ENCODE data around the gene C7orf57.
A peak's percentile ranks its signal among the peaks of the same experiment; 100 is the strongest.

The C7orf57 gene

DNA sequence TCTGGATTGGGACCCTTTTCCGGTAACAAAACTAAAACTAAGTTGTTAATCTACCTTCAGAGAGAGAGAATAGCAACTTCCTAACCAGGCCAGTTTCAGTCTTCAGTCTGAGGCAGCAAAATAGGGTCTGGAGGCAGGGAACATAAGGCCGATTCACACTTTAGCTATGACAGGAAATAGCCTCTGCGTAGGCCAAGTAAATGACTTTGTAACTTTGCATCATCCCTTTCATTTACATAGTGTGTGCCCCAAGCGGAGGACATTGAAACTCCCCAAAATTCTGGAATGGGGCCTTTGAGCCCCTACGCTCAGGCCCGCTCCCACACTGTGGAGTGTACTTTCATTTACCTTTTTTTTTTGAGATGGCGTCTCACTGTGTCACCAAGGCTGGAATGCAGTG, 52.0 kb downstream of the C7orf57 start:
- DNase-seq = no peak

DNA sequence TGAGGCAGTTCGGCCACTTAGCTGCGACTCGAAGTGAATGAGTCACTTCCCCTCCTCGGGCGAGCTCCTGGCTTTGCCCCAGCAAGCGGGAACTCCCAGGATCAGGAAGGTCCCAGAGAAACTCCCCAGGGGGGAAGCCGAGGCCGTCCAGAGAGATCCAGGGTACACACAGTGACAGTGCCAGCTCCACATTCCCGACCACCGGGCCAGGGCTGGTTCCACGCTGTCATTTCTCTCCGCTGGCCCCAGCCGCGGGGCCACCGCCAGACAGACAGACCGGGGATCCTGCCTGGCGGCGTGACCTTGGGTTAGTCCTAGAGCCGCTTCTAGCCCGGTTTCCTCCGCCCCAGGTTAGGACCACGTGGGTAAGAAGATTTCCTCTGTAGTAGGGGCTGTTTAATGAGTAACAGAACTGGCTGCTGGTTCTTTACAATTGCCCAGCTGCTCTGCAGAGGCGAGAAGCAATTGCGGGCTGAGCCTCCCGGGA, 53.3 kb downstream of the C7orf57 start:
- peak in 1 of 2 experiments; percentile 89 for DNase-seq

DNA sequence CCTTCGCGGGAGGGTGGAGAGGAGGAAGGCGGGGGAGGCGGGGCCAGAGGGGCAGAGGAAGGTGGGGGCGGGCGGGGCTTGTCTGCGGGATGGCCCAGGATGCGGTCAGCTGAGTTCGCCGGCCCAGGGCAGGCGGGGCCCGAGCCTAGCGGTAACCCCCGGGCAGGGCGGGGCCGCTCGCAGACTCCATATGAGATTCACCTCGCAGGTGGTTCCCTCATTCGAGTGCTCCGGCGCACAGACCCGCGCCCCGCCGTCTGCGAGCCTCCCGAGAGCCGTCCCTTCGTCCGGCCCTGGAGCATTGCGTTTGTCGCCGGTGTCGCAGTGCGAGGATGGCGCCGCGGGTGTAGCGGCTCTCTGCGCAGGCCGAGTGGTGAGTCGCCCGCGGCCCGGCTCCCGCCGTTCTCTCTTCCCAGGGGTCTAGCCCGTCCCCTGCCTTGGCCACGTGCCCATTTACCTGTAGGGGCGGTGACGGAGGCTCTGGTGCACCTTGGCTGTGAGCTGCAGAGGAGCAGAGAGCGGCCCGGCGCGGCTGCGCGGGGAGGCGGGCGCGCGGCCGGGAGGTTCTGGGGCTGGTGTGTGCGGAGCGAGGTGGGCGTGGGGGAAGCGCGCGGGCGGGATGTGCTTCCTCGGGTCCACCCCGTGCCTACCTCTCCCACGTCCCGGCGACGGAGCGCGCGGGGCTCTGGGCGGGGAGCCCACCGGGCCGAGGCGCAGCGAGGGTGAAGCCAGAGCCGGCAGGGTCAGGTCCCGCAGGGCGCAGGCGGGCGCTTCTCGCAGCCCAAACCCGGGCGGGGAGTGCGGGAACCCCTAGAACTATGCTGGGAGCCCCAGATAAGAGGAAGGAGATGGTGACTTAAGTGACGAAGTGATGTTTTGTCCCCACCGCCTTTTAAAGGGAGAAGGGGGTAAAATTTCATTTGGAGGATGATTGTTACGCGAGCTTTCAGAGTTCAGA, 54.0 kb downstream of the C7orf57 start, which contains the start of gene UPP1:
UPP1 (plus strand) TSS at position 220 of the 958 bp plus-strand sequence. CDS start 5,519 bp downstream, outside the sequence.
- peak in 1 of 2 experiments; percentile 92 for DNase-seq

DNA sequence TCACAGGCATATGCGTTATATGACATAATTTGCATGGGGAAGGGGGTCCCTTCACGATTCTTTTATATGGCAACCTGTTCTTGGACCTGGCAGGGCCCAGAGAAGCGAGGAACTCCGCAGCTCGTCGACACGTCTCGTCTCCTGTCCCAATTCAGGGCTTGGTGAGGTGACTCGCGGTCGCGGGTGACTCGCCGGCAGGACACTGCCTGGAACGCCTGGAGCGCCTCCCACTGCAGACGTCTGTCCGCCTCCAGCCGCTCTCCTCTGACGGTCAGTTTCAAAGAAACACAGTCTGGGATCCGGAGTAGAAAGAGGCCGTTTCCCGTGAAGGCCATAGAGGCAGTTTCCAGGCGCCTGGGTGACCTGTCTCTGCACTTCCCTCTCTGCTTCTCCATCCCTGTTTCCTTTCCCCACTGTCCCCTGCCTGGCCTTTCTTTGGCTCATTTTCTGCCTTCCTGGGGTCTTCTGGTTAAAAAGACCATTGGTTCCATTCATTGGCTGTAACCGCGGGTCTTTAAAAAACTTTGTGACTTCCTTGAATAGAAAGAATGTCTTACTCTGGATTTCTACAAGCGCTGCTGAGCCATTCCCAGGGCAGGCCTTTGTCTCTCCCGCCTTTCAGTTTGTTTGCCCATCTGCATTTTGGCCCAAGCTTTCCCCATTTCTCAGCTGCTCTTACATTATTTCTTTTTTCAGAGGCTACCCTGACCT, 54.9 kb downstream of the C7orf57 start:
- no peak for DNase-seq

DNA sequence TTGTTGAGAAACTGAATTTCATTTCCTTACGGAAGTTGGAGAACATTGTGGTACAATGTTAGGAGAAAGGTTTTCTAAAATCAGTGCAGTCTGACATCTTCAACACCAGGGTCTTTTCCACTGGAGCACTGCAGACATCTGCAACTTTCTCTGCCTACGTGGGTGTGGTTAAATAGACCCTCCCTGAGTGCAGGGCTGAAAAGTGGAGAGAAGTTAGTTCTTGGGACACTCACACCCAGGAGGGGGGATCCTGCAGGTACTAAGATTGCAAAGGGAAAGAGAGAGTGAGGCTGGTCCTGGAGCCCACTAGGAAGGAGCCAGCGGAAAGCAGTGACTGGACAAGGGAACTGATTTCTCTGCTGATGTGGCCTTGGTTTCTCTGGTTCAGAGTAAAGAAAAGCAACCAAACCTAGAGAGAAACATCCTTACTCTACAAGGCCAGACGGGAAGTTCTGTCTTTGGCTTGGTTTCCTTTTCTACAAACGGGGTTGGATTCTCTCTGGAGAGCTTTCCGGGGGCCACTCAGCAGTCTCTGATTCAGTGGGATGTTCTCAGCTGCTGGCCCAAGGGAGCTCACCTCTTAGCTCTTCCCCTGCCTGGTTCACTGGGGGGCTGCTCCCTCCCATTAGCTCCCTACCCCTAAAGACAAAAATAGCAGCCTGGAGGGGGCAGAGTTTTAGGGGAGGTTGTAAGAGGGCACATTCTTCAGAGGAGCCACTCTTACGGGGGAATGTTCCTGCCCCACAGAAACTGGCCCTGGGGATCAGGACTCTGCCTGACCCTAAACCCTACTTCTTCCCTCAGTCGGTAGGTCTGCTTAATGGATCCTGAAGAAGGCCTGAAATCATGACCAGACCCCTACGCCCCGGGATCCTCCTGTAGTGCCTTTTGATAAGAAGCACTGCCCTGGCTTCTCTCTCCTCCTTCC, 56.4 kb downstream of the C7orf57 start:
- peak in 1 of 2 experiments; percentile 15 for DNase-seq

DNA sequence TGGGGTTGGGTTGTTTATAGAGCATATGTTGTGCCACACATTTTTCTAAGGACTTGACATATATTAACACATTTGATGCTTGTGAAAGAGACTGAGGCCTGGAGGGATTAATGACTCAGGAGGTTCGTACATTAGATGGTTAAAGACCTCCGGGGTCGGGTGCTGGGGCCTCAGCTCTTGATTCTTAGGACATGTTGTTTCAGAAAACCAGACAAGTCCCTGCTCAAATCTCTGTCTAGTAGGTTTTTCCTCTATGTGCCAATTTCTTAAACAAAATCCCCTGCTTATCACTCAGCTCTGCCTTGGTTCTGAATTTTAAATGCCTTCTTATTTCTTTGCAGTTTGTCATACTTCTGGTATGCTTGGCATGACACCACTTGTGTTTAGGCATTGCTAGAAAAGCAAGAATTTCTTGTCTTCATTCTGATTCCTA, 59.5 kb downstream of the C7orf57 start:
- DNase-seq = peak in 1 of 2 experiments; percentile 11

DNA sequence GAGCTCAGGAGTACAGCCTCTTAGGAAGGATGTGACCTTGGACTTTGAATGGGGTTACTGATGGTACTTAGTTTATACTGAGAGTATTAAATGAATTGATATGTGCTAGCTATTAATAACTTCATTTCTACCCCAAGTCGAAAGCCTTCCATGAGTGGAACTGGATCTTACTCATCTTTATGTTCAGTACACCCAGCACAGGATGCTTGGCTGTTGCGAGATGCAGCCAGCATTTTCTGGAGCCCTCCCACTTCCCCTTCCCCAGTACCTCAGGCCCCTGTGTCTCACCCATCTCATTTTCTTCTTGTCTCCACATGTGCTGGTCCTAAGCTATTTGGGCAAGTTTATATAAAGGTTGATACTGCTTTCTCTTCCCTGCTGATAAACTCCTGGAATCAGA, 60.9 kb downstream of the C7orf57 start:
- no peak for DNase-seq

DNA sequence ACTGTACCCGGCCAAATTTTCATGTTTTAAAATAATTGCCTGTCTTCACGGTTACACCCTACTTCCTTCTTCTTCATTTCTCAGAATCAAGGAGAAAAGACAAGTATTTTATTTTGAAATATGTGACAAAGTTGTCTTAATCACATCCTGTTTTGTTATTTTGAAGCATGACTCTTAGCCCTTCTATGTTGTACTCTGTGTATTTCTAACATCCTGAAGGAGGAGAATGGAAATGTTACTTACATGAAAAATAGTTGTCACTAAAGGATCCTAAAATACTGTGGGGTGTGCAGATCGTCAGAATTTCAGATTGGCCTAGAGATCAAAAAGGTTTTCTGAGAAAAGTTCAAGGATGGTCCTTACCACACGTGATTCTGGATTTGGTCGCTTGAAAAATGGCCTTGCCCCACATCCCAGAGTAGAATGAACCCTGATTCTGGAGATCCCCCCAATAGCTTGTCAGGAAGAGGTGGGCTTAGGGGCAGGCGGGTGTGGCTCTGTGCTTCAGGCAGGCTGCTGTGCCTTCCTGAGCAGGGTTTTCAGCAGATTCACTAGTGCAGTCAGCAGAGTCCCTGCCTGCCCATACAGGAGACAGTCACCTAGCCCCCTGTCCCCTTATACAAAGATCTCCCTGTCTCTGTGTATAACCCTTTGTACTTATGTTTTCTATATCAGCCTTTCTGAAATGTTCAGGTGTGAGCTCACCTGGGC, 62.3 kb downstream of the C7orf57 start:
- no peak for DNase-seq

DNA sequence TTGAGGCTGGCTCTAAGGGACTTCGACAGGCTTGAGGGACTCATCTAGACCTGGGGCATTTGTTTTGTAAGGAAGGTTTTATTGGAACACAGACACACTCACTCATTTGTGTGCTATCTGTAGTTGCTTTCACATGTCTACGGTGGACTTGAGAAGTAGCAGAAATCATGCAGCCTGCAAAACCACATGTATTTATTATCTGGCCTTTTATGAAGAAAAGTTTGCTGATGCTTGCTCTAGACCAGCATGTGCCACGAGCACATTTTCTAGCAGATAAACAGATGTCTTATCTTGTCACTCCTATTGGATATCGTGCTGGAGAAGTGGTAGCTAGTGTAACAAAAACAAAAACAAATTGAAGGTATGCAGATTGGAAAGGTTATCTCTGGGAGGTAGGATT, 63.5 kb downstream of the C7orf57 start:
- DNase-seq = no peak

DNA sequence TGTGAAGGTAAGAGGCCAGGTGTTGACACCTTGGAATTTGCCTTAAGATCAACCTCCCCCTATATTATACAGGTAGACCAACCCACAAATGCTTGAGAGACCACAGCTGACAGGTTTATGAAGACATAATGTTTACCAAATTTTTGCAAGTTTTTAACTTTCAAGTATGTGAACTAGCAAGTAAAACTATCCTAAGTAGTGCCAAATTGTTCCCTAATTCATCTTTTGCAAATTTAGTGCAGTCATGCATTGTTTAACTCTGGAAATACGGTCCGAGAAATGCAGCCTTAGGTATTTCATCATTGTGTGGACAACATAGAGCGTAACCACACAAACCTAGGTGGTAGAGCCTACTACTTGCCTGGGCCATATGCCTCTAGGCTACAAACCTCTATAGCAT, 64.4 kb downstream of the C7orf57 start:
- no peak for DNase-seq

DNA sequence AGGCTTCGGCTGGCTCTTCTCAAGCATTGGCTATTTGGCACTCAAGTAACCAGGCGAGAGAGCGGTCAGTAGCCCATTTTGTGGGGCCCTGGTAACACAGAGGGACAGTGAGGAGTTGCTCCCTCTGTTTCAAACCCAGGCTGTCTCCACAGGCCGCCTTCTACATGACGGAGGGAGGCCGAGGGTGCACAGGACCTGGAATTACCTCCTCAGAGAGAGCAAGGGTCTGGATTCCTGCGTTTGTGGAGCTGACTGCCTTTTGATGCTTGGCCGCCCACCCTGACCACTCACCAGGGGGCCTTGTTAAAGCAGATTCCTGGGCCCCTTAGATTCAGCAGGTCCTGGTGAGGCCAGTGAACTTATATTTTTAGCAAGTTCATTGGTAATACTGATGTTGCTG, 66.0 kb downstream of the C7orf57 start:
- no peak for DNase-seq

DNA sequence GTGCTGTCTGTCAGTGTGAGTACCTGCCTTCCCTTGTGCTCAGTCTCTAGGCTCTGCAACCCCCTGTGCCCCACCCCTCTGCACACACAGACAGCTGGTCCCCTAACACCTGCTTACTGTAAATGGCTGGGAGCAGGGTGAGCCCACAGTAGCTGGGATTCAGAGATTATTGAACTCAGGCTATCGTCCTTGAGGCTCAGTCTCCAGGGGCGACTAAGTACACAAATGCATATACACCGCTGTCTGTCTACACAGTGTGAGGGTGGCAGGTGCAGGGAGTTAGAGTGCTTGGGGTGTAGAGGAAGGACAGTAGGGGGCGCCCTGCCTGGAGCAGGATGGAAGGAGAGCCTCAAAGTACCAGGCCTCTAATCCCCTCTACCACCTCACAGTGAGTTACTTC, 66.6 kb downstream of the C7orf57 start:
- DNase-seq = no peak

DNA sequence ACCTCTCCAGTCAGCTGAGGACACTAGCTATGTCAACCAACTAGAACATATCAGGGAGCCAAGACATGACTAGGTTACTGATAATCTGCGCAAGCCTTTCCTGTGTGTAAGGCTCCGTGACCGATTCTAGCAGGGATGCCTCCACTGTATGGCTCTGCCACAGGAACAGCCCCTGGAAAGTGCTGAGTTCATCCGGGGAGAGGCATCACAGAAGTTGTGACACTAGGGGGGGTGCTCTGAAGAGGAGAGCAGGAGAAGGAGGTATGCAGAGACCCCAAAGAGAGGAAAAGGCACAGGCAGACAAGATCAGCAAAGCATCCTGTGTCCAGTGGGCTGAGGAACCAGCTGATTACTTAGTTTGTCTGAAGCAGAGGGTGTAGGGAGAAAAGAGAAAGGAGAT, 67.2 kb downstream of the C7orf57 start:
- DNase-seq = peak in 1 of 2 experiments; percentile 2

DNA sequence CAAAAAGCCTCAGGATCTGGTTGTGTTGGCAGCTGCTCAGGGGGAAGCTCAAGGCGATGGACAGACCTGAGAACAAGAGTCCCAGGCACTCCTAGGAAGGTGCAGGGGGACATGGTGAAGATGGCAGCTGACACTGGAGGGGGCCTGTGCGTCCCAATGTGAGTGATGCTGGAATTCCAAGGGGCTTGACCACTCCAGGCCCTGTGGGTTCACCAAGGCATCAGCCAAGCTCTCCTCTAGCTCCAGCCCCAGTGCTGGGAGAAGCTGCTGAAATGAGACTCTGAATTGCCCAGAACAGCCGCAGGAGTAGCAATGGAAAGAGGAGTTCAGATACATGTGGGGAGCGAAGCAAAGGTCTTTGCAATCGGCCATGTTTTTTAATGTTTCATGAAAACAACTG, 69.7 kb downstream of the C7orf57 start:
- DNase-seq = peak in 1 of 2 experiments; percentile 6

DNA sequence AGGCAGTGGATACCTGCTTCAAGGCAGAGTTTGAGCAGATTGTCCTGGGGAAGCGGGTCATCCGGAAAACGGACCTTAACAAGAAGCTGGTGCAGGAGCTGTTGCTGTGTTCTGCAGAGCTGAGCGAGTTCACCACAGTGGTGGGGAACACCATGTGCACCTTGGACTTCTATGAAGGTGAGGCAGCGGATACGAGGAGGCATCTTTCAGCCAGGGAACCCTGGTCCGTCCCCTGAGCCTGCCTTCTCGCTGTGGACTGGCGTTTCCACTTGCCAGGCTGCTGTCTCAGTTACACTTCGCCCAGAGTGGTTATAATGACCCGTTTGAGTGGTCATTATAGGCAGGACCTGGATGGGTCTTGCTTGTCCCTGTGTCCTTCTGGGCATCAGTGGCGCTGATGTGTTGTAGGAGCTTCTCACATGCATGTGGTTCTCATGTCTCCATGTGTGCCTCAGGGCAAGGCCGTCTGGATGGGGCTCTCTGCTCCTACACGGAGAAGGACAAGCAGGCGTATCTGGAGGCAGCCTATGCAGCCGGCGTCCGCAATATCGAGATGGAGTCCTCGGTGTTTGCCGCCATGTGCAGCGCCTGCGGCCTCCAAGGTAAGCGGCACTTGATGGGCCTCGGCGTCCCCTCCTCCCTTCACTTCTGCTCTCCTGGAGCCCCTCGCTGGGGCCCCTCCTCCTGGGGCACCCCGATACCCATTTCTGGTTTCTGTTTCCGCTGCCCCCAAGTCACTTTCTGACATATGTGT, 71.7 kb downstream of the C7orf57 start:
- peak in 1 of 2 experiments; percentile 9 for DNase-seq

DNA sequence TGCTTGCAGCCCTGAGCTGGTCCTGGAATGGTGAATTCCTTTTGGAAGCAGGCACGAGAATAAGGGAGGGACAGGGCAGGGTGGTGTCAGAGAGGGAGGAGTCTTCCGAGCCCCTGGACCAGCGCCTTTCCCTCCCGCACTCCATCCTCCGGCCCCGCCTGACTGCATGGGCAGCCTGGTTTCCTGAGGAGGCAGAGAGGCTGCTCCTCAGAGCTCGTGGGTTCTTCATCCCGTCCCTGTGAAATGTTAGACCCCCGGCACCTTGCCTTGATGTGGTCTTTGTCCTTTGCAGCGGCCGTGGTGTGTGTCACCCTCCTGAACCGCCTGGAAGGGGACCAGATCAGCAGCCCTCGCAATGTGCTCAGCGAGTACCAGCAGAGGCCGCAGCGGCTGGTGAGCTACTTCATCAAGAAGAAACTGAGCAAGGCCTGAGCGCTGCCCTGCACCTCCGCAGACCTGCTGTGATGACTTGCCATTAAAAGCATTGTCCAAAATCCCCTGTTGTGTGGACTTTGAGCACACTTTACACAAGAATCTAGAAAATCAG, 72.7 kb downstream of the C7orf57 start:
- peak in 1 of 2 experiments; percentile 15 for DNase-seq

DNA sequence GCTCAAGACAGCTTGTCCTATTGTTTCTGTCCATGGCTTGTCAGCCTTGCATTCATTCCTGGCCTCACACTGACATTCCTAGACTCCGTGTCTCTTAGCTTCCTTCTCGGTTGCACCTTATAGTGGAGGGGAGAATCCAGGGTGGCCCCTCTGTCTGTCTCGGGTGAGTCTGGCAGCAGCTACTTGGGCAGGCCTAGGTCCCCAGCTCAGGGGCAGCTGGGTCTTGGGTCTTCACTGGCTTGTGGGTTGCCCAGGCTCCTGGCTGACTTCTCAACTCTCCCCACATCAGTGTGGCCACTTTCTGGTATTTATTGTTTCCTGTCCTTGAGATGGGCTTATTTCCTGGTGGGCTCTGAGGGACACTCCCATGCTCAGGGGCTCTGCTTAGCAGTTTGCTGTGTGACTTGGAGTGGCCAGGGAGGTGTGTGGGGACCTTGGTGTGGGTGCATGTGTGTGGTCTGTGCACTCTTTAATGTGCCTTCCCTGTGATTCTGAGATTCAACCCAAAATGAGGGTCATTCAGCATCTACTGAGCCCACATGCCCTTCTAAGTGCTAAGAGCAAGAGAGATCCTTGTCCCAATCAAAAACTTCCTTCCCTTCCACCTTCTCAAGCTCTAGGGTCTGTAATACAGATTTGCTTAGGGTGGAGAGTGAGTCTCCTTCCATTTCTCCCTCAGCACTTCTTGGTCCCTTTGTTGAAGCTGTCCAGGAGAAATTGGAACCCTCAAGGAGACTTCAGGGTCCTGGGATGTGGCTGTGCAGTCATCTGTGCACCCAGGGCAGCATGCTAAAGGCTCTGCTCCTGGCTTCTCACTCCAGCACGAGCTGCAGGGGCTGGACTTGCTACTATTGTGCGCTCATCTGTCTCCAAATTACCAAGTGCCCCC, 73.9 kb downstream of the C7orf57 start:
- peak in 1 of 2 experiments; percentile 16 for DNase-seq

DNA sequence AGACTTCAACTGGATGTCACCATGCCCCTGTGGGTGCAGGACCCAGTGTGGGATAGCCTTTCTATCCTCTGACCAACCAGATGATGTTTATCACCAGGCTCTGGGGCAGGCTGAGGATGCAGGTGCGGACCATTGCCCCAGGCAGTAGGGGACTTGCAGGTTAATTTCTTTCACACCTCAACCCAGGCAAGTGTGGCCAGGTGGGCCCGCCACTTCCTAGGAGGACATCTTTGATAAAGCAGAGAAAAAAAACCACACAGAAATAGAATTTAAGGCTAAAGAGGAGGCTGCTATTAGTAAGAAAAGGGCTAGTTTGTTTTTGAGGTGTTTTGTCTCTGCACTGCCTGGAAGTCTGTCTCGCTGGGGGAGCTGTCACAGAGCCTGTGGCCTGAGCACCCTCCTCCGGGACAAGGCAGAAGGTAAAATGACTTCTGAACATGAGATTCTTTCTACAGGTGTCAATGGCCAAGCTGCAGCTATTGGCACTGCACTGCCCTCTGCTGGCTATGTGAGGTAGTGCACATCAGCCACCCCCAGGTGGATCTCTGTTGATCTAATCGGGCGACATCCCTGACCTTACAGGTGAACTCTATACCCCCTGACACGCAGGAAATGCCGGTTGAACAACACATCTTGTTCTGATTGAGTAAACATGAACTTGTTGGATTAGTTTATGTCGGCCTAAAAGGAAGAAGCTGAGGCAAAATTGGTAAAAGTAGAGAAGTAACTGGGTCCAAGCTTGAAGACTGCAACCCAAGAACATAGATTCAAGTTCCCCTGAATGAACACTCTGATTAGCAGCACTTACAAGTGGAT, 74.7 kb downstream of the C7orf57 start:
- DNase-seq = peak; percentile 92 to 93

DNA sequence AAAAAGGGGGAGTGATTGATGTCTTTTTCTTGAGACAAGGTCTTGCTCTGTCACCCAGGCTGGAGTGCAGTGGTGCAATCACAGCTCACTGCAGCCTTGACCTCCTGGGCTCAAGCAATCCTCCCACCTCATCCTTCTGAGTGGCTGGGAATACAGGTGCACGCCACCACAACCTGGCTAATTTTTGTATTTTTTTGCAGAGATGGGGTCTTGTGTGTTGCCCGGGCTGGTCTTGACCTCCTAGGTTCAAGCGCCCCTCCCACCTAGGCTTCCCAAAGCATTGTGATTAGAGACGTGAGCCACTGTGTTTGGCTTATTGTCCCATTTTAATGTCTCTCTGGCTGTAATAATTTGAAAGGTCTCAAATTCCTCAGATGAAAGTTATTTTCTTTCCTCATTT, 75.5 kb downstream of the C7orf57 start:
- no peak for DNase-seq

Data from activated T-cell treated with anti-CD3 and anti-CD28 coated beads, Interleukin-2, amount 50 U/mL, for 48 hours (primary cell).